ENCODE measurements around the gene UBASH3A. TPM values are rescaled to one million over a fixed set of nuclear protein-coding genes. Genes with fewer than 3 reads are reported as not detected.

UBASH3A gene
- total RNA-seq, 1 donor from 2014 or later: under 0.01 TPM

DNA sequence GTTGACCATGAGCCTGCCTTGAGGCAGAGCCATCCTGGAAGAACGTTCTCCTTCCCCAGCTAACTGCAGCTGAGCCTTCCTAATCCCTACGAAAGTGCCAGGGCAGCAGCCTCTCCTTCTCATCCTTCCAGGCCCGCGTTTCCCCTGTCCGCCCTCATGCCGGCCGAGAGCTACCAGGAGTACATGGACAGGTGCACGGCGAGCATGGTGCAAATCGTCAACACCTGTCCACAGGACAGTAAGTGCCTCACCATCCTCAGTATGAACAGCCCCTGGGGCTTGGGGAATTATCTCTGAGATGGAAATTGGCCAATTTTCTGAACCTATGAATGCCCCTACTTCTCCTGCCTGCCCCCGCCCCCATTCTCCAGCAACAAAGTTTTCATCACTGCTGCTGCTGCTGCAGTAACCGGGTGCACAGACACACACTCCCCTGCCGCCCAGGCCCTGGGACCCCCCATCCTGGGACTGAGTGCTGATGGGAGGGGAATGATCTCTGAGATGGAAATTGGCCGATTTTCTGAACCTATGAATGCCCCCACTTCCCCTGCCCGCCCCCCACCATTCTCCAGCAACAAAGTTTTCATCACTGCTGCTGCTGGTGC lies 39.6 kb downstream of the UBASH3A start:
- Histone ChIP-seq H3K9me3 (ENCODE audit: control insufficient read depth in 3 of 3, low read length in 3 of 3) (no peaks in the 10 kb centered on the region), H3K27ac (ENCODE audit: low read depth, low read length) (no peak overlapping the region), H3K36me3 (ENCODE audit: control insufficient read depth in 3 of 3, insufficient read depth in 3 of 3, low read length in 3 of 3) (no peaks in the 10 kb centered on the region), H3K4me3 (ENCODE audit: low read length in 3 of 3) (no peak overlapping the region), H3K9ac (ENCODE audit: low read depth in 1 of 3, low read length in 3 of 3) (no peak overlapping the region), H3K27me3 (ENCODE audit: control insufficient read depth in 3 of 3, insufficient read depth in 3 of 3, low read length in 3 of 3) (peaks cover 11 to 29% (median 18%) of the 10 kb centered on the region in 3 donors), H3K4me1 (ENCODE audit: control insufficient read depth in 3 of 3, insufficient read depth in 3 of 3, low read length in 3 of 3) (no peaks in the 10 kb centered on the region)

DNA sequence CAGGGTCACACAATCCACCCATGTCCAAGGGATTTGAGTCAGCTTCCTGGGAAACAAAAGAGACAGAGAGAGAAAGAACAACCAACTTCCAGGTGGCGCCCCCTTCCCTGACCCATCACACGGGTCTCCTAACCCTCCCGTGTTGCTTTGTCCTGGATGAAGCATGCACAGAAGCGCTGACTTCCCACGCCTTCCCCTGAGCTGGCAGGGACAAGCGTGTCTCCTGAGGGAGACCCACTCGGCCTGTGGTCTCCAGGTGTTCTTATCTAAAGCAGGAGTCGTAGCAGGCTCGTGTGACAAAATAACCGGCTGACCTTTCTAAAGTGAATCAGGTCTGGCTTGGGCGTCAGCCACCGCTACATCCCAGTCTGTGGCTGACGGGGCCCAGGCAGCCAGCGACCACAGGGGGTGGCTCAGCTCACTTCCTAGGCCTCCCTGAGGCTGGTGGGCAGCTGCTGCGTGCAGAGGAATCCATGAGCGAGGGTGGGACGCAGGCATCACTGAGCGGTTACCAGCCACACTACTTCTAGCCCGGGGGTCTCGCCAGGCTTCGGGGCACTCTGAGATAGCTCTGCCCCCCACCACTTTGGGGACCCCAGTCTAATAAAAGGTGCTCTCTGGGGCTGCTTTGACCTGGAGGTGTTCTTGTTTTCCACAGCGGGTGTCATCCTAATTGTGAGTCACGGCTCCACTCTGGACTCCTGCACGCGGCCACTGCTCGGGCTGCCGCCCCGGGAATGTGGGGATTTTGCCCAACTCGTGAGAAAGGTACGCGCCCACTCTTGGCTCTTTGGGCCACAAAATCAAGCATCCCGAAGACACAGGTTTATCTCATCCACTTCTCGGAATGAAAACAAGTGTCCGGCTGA lies 40.4 kb downstream of the UBASH3A start:
- Histone ChIP-seq H3K9ac (ENCODE audit: low read depth in 1 of 3, low read length in 3 of 3) (no peak overlapping the region), H3K4me1 (ENCODE audit: control insufficient read depth in 3 of 3, insufficient read depth in 3 of 3, low read length in 3 of 3) (no peaks in the 10 kb centered on the region)

DNA sequence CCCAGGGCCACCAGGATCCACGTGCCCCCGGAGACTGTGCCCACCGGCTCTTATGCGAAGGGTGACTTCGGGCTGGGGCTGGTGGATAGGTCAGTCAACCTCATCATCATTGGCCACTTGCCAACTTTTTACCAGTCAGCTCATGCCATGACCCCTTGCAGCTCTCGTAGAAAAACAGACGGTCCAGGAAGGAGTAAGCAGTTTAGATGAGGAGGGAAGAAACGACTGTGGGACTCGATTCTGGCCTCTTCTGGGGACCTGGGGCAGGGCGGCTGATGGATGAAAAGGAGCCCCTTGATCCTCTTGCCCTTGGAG lies 41.0 kb downstream of the UBASH3A start:
- Histone ChIP-seq H3K27ac (ENCODE audit: low read depth, low read length) (no peak overlapping the region), H3K4me1 (ENCODE audit: control insufficient read depth in 3 of 3, insufficient read depth in 3 of 3, low read length in 3 of 3) (no peaks in the 10 kb centered on the region), H3K9ac (ENCODE audit: low read depth in 1 of 3, low read length in 3 of 3) (no peak overlapping the region), H3K4me3 (ENCODE audit: low read length in 3 of 3) (no peak overlapping the region), H3K9me3 (ENCODE audit: control insufficient read depth in 3 of 3, low read length in 3 of 3) (no peaks in the 10 kb centered on the region), H3K27me3 (ENCODE audit: control insufficient read depth in 3 of 3, insufficient read depth in 3 of 3, low read length in 3 of 3) (peaks cover 7 to 24% (median 18%) of the 10 kb centered on the region in 3 donors), H3K36me3 (ENCODE audit: control insufficient read depth in 3 of 3, insufficient read depth in 3 of 3, low read length in 3 of 3) (no peaks in the 10 kb centered on the region)

More for the DNA sequence above, 40.4 kb downstream of the UBASH3A start:
- Histone ChIP-seq H3K4me3 (ENCODE audit: low read length in 3 of 3) (no peak overlapping the region), H3K27ac (ENCODE audit: low read depth, low read length) (no peak overlapping the region), H3K27me3 (ENCODE audit: control insufficient read depth in 3 of 3, insufficient read depth in 3 of 3, low read length in 3 of 3) (peaks cover 7 to 24% (median 18%) of the 10 kb centered on the region in 3 donors), H3K36me3 (ENCODE audit: control insufficient read depth in 3 of 3, insufficient read depth in 3 of 3, low read length in 3 of 3) (no peaks in the 10 kb centered on the region), H3K9me3 (ENCODE audit: control insufficient read depth in 3 of 3, low read length in 3 of 3) (no peaks in the 10 kb centered on the region)

DNA sequence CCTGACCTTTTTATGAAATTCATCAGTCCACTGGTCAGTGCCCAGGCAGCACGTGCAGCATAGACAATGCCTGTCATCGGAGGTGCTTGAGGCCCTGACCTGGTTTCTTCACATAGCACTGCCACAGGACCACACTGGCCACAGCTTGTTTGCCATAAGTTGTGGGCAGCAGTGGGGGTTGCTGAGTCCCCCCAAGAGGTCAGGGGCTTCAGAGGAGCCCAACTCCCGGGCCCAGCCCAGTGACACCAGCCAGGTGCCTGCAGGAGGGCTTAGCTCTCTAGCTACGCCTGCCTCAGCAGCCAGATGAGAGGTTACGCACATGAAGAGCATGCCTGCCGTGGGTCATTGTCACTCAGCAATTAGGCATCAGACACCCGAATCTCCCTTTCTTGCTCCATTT lies 41.6 kb downstream of the UBASH3A start:
- H3K4me1 ChIP-seq (ENCODE audit: control insufficient read depth in 3 of 3, insufficient read depth in 3 of 3, low read length in 3 of 3): no peaks in the 10 kb centered on the region
- no peaks in the 10 kb centered on the region for H3K9me3 ChIP-seq (ENCODE audit: control insufficient read depth in 3 of 3, low read length in 3 of 3)
- H3K27me3 ChIP-seq (ENCODE audit: control insufficient read depth in 3 of 3, insufficient read depth in 3 of 3, low read length in 3 of 3): peaks cover 7 to 24% (median 18%) of the 10 kb centered on the region in 3 donors
- H3K27ac ChIP-seq (ENCODE audit: low read depth, low read length): no peak overlapping the region
- no peak overlapping the region for H3K9ac ChIP-seq (ENCODE audit: low read depth in 1 of 3, low read length in 3 of 3)
- no peak overlapping the region for H3K4me3 ChIP-seq (ENCODE audit: low read length in 3 of 3)
- H3K36me3 ChIP-seq (ENCODE audit: control insufficient read depth in 3 of 3, insufficient read depth in 3 of 3, low read length in 3 of 3): no peaks in the 10 kb centered on the region

DNA sequence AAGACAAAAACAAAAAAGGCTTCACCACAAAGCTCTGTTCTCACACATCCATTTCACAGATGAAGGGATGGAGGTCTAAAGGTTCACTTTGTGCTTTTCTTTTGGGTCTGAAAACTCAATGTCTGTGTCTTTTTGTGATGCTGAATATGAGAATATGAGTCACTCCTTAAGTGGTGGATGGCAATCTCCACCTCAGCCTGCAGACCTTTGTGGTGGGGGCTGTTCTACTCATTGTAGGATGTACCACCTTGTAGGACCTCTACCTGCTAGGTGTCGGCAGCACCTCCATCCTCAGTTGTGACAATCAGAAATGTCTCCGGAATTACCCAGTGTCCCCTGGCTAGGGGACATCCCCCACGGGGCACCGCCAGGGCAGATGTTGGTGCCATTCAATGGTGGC lies 42.8 kb downstream of the UBASH3A start:
- Histone ChIP-seq H3K36me3 (ENCODE audit: control insufficient read depth in 3 of 3, insufficient read depth in 3 of 3, low read length in 3 of 3) (no peaks in the 10 kb centered on the region), H3K4me3 (ENCODE audit: low read length in 3 of 3) (no peak overlapping the region), H3K27ac (ENCODE audit: low read depth, low read length) (no peak overlapping the region), H3K9me3 (ENCODE audit: control insufficient read depth in 3 of 3, low read length in 3 of 3) (no peaks in the 10 kb centered on the region), H3K4me1 (ENCODE audit: control insufficient read depth in 3 of 3, insufficient read depth in 3 of 3, low read length in 3 of 3) (no peaks in the 10 kb centered on the region), H3K9ac (ENCODE audit: low read depth in 1 of 3, low read length in 3 of 3) (no peak overlapping the region), H3K27me3 (ENCODE audit: control insufficient read depth in 3 of 3, insufficient read depth in 3 of 3, low read length in 3 of 3) (peaks cover 7 to 24% (median 16%) of the 10 kb centered on the region in 3 donors)

GRCh38 chr21:42447182-42447581 lies 43.5 kb downstream of the UBASH3A start:
- H3K9me3 ChIP-seq (ENCODE audit: control insufficient read depth in 3 of 3, low read length in 3 of 3): no peaks in the 10 kb centered on the region
- no peak overlapping the region for H3K27ac ChIP-seq (ENCODE audit: low read depth, low read length)
- H3K4me1 ChIP-seq (ENCODE audit: control insufficient read depth in 3 of 3, insufficient read depth in 3 of 3, low read length in 3 of 3): no peaks in the 10 kb centered on the region
- no peak overlapping the region for H3K4me3 ChIP-seq (ENCODE audit: low read length in 3 of 3)
- H3K9ac ChIP-seq (ENCODE audit: low read depth in 1 of 3, low read length in 3 of 3): no peak overlapping the region
- peaks cover 7 to 24% (median 16%) of the 10 kb centered on the region in 3 donors for H3K27me3 ChIP-seq (ENCODE audit: control insufficient read depth in 3 of 3, insufficient read depth in 3 of 3, low read length in 3 of 3)
- H3K36me3 ChIP-seq (ENCODE audit: control insufficient read depth in 3 of 3, insufficient read depth in 3 of 3, low read length in 3 of 3): no peaks in the 10 kb centered on the region

DNA sequence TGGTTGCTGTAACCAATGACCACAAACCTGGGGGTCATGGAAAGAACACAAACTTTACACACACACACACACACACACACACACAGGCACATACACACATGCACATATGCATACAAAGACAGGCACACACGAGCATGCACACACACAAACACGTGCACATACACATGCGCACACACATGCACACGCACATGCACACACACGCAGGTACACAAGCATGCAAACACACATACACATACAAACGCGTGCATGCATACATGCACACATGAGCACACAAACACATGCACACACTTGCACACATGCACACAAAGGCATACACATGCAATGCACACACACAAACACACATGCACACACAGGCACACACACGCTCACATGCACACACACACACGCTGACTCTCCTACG lies 44.0 kb downstream of the UBASH3A start:
- Histone ChIP-seq H3K4me1 (ENCODE audit: control insufficient read depth in 3 of 3, insufficient read depth in 3 of 3, low read length in 3 of 3) (no peaks in the 10 kb centered on the region), H3K4me3 (ENCODE audit: low read length in 3 of 3) (no peak overlapping the region), H3K36me3 (ENCODE audit: control insufficient read depth in 3 of 3, insufficient read depth in 3 of 3, low read length in 3 of 3) (no peaks in the 10 kb centered on the region), H3K27ac (ENCODE audit: low read depth, low read length) (no peak overlapping the region), H3K27me3 (ENCODE audit: control insufficient read depth in 3 of 3, insufficient read depth in 3 of 3, low read length in 3 of 3) (peaks cover 7 to 24% (median 19%) of the 10 kb centered on the region in 3 donors), H3K9ac (ENCODE audit: low read depth in 1 of 3, low read length in 3 of 3) (no peak overlapping the region), H3K9me3 (ENCODE audit: control insufficient read depth in 3 of 3, low read length in 3 of 3) (no peaks in the 10 kb centered on the region)

- Histone ChIP-seq H3K27me3 (ENCODE audit: control insufficient read depth in 3 of 3, insufficient read depth in 3 of 3, low read length in 3 of 3) (peaks cover 11 to 32% (median 29%) of the 10 kb centered on the region in 3 donors), H3K27ac (ENCODE audit: low read depth, low read length) (no peak overlapping the region), H3K9me3 (ENCODE audit: control insufficient read depth in 3 of 3, low read length in 3 of 3) (no peaks in the 10 kb centered on the region), H3K4me3 (ENCODE audit: low read length in 3 of 3) (no peak overlapping the region), H3K36me3 (ENCODE audit: control insufficient read depth in 3 of 3, insufficient read depth in 3 of 3, low read length in 3 of 3) (no peaks in the 10 kb centered on the region), H3K9ac (ENCODE audit: low read depth in 1 of 3, low read length in 3 of 3) (no peak overlapping the region), H3K4me1 (ENCODE audit: control insufficient read depth in 3 of 3, insufficient read depth in 3 of 3, low read length in 3 of 3) (peaks cover 0 to 3% (median 0%) of the 10 kb centered on the region in 3 donors)
These were observed 45.0 kb downstream of the UBASH3A start for GRCh38 chr21:42448686-42449085.

DNA sequence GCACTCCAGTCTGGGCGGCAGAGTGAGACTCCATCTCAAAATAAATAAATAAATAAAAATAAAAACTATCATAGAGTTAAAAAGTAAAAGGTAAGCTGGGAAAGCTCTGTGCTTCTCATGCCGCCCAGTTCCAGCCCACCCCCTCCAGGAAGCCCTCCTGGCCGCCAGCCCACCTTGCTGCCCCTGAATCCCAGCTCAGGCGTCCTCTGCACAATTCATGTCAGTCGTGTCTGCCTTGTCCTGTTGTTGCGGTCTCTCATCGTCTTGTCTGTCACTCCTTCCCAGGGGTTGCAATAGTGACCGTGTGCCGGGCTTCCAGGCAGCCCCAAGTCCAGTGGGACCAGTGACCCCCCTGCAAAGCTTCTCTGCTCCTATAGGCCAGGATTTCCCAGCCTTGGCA lies 48.2 kb downstream of the UBASH3A start:
- no peak overlapping the region for H3K27ac ChIP-seq (ENCODE audit: low read depth, low read length)
- peaks cover 5 to 27% (median 17%) of the 10 kb centered on the region in 3 donors for H3K27me3 ChIP-seq (ENCODE audit: control insufficient read depth in 3 of 3, insufficient read depth in 3 of 3, low read length in 3 of 3)
- no peak overlapping the region for H3K4me3 ChIP-seq (ENCODE audit: low read length in 3 of 3)
- no peaks in the 10 kb centered on the region for H3K36me3 ChIP-seq (ENCODE audit: control insufficient read depth in 3 of 3, insufficient read depth in 3 of 3, low read length in 3 of 3)
- peaks cover 0 to 3% (median 0%) of the 10 kb centered on the region in 3 donors for H3K4me1 ChIP-seq (ENCODE audit: control insufficient read depth in 3 of 3, insufficient read depth in 3 of 3, low read length in 3 of 3)
- no peaks in the 10 kb centered on the region for H3K9me3 ChIP-seq (ENCODE audit: control insufficient read depth in 3 of 3, low read length in 3 of 3)
- no peak overlapping the region for H3K9ac ChIP-seq (ENCODE audit: low read depth in 1 of 3, low read length in 3 of 3)
